ENCODE results near the gene ADM2. TPM values are rescaled to one million over a fixed set of nuclear protein-coding genes. Genes with fewer than 3 reads are reported as not detected.

The ADM2 gene
- total and polyA plus RNA-seq, 2 donors (not counting 1 experiment from before 2014, with no cell fraction given), result 0.73 to 5.8 TPM

GRCh38 chr22:50460938-50461337 lies 20.4 kb upstream of the ADM2 start:
- peaks cover 35% of the 10 kb centered on the region for H3K36me3 ChIP-seq (ENCODE audit: control insufficient read depth, insufficient read depth, low read length)
- no peak overlapping the region for H3K27ac ChIP-seq (ENCODE audit: insufficient read depth, low read length)
- H4K20me1 ChIP-seq (ENCODE audit: control insufficient read depth, extremely low read depth, insufficient read depth, low read length), result no peaks in the 10 kb centered on the region
- DNase-seq (ENCODE audit: low read depth in 2 of 2), result no peak
- TF ChIP-seq EZH2 (IDR thresholded peaks at IDR 0.05; ENCODE audit: low read length, missing control alignments), result no peak
- H3K27me3 ChIP-seq (ENCODE audit: control insufficient read depth, insufficient read depth, low read length), result no peaks in the 10 kb centered on the region
- H3K79me2 ChIP-seq (ENCODE audit: control insufficient read depth, insufficient read depth, low read length), result no peaks in the 10 kb centered on the region
- H3K9me3 ChIP-seq (ENCODE audit: control insufficient read depth, insufficient read depth, low read depth, low read length), result no peaks in the 10 kb centered on the region
- H3K9ac ChIP-seq (ENCODE audit: insufficient read depth, low read length), result no peak overlapping the region
- no peak overlapping the region for H3K4me3 ChIP-seq (replicated peaks in 1 of 4; ENCODE audit: control extremely low read depth in 1 of 4, insufficient read depth in 1 of 4, low read depth in 3 of 4, low read length in 4 of 4)
- H3K4me2 ChIP-seq (ENCODE audit: extremely low read depth, insufficient read depth, low read length), result no peak overlapping the region
- no peak overlapping the region for H2AFZ ChIP-seq (ENCODE audit: low read length)
- no peaks in the 10 kb centered on the region for H3K4me1 ChIP-seq (ENCODE audit: control insufficient read depth, extremely low read depth, insufficient read depth, low read length)

GRCh38 chr22:50461536-50461935 lies 19.8 kb upstream of the ADM2 start:
- no peak for DNase-seq (ENCODE audit: low read depth in 2 of 2)
- peaks cover 40% of the 10 kb centered on the region for H3K36me3 ChIP-seq (ENCODE audit: control insufficient read depth, insufficient read depth, low read length)
- no peaks in the 10 kb centered on the region for H3K4me1 ChIP-seq (ENCODE audit: control insufficient read depth, extremely low read depth, insufficient read depth, low read length)
- no peak overlapping the region for H3K4me3 ChIP-seq (replicated peaks in 1 of 4; ENCODE audit: control extremely low read depth in 1 of 4, insufficient read depth in 1 of 4, low read depth in 3 of 4, low read length in 4 of 4)
- no peaks in the 10 kb centered on the region for H3K79me2 ChIP-seq (ENCODE audit: control insufficient read depth, insufficient read depth, low read length)
- no peak overlapping the region for H3K4me2 ChIP-seq (ENCODE audit: extremely low read depth, insufficient read depth, low read length)
- no peaks in the 10 kb centered on the region for H3K9me3 ChIP-seq (ENCODE audit: control insufficient read depth, insufficient read depth, low read depth, low read length)
- no peaks in the 10 kb centered on the region for H4K20me1 ChIP-seq (ENCODE audit: control insufficient read depth, extremely low read depth, insufficient read depth, low read length)
- no peaks in the 10 kb centered on the region for H3K27me3 ChIP-seq (ENCODE audit: control insufficient read depth, insufficient read depth, low read length)
- H3K27ac ChIP-seq (ENCODE audit: insufficient read depth, low read length), result no peak overlapping the region
- no peak overlapping the region for H3K9ac ChIP-seq (ENCODE audit: insufficient read depth, low read length)
- TF ChIP-seq EZH2 (IDR thresholded peaks at IDR 0.05; ENCODE audit: low read length, missing control alignments) (no peak), CTCF (conservative IDR thresholded peaks at IDR 0.05 in 1 of 2, IDR thresholded peaks at IDR 0.05 in 1 of 2; ENCODE audit: low read depth in 1 of 2, low read length in 2 of 2) (no peak)
- H2AFZ ChIP-seq (ENCODE audit: low read length), result no peak overlapping the region

- no peak overlapping the region for H2AFZ ChIP-seq (ENCODE audit: low read length)
These were observed 19.3 kb upstream of the ADM2 start for GRCh38 chr22:50461979-50462540.

More at GRCh38 chr22:50461979-50462540, 19.3 kb upstream of the ADM2 start:
- H3K27me3 ChIP-seq (ENCODE audit: control insufficient read depth, insufficient read depth, low read length), result no peaks in the 10 kb centered on the region
- H3K9me3 ChIP-seq (ENCODE audit: control insufficient read depth, insufficient read depth, low read depth, low read length), result no peaks in the 10 kb centered on the region
- no peak overlapping the region for H3K4me2 ChIP-seq (ENCODE audit: extremely low read depth, insufficient read depth, low read length)
- no peaks in the 10 kb centered on the region for H3K4me1 ChIP-seq (ENCODE audit: control insufficient read depth, extremely low read depth, insufficient read depth, low read length)
- no peaks in the 10 kb centered on the region for H4K20me1 ChIP-seq (ENCODE audit: control insufficient read depth, extremely low read depth, insufficient read depth, low read length)
- no peak overlapping the region for H3K27ac ChIP-seq (ENCODE audit: insufficient read depth, low read length)
- H3K79me2 ChIP-seq (ENCODE audit: control insufficient read depth, insufficient read depth, low read length), result no peaks in the 10 kb centered on the region
- peaks cover 44% of the 10 kb centered on the region for H3K36me3 ChIP-seq (ENCODE audit: control insufficient read depth, insufficient read depth, low read length)
- no peak for DNase-seq (ENCODE audit: low read depth in 2 of 2)
- no peak overlapping the region for H3K4me3 ChIP-seq (replicated peaks in 1 of 4; ENCODE audit: control extremely low read depth in 1 of 4, insufficient read depth in 1 of 4, low read depth in 3 of 4, low read length in 4 of 4)
- TF ChIP-seq CTCF (conservative IDR thresholded peaks at IDR 0.05 in 1 of 2, IDR thresholded peaks at IDR 0.05 in 1 of 2; ENCODE audit: low read depth in 1 of 2, low read length in 2 of 2), result no peak
- TF ChIP-seq EZH2 (IDR thresholded peaks at IDR 0.05; ENCODE audit: low read length, missing control alignments), result no peak
- no peak overlapping the region for H3K9ac ChIP-seq (ENCODE audit: insufficient read depth, low read length)

All from fibroblast of lung (primary cell).